K562 (cell line): ENCODE results near the gene ZNF549. TPM values are rescaled to one million over a fixed set of nuclear protein-coding genes. Genes with fewer than 3 reads are reported as not detected.

Source experiments
- ERF ChIP-seq: fragments of 450-650 bp; formaldehyde crosslinking; IDR thresholded peaks from 2 replicates; pipeline ENCODE4 v1.4.0; 2020; ENCODE audit warnings: mild to moderate bottlenecking, mixed read lengths
- ESRRB ChIP-seq: fragments of 250-450 bp; sonication (Bioruptor Pico); IDR thresholded peaks from 2 replicates; pipeline ENCODE4 v1.5.0; 2020; ENCODE audit warnings: mild to moderate bottlenecking, moderate library complexity, borderline replicate concordance
- GATA2 ChIP-seq: sonication (generic); formaldehyde crosslinking; IDR thresholded peaks from 2 replicates; pipeline ENCODE4 v1.4.0; 2020; ENCODE audit warnings: mild to moderate bottlenecking, missing genetic modification reagents
- HNRNPUL1 ChIP-seq: fragments of 200-400 bp; formaldehyde crosslinking; IDR thresholded peaks from 2 replicates; pipeline ENCODE4 v1.6.1; 2017; ENCODE audit warnings: low read length
- KLF10 ChIP-seq: fragments of 250-450 bp; sonication (Bioruptor Pico); IDR thresholded peaks from 2 replicates; pipeline ENCODE4 v1.6.1; 2021; ENCODE audit warnings: matching md5 sums
- NR2C1 ChIP-seq, 2 experiments: fragments of 450-650 bp; IDR thresholded peaks; 2 replicates each; pipeline ENCODE4 v1.6.1; 2017; ENCODE audit warnings: mild to moderate bottlenecking in 2 of 2, antibody characterized with exemption in 1 of 2, inconsistent platforms in 1 of 2, missing compliant biosample characterization in 1 of 2, missing genetic modification characterization in 1 of 2
- RBM14 ChIP-seq: fragments of 200-400 bp; formaldehyde crosslinking; IDR thresholded peaks from 2 replicates; pipeline ENCODE4 v1.6.1; 2018; ENCODE audit warnings: low read depth, mild to moderate bottlenecking, low read length, moderate library complexity, borderline replicate concordance; ENCODE audit not compliant: insufficient read depth
- TBP ChIP-seq: optimal IDR thresholded peaks from 2 replicates; pipeline ENCODE3; 2011; ENCODE audit warnings: low read depth, low read length, improper control_type of control experiment
- ZBED1 ChIP-seq: IDR thresholded peaks from 2 replicates; pipeline ENCODE4 v1.6.1; 2014
- ZBTB8A ChIP-seq: fragments of 450-650 bp; IDR thresholded peaks from 2 replicates; pipeline ENCODE4 v1.6.1; 2018; ENCODE audit warnings: mild to moderate bottlenecking, moderate library complexity; ENCODE audit not compliant: partially characterized antibody
- ZC3H11A ChIP-seq: IDR thresholded peaks from 2 replicates; pipeline ENCODE4 v1.6.1; 2012; ENCODE audit warnings: low read depth, low read length, improper control_type of control experiment
- ZEB2 ChIP-seq: fragments of 450-650 bp; IDR thresholded peaks from 2 replicates; pipeline ENCODE4 v1.6.1; 2016
- ZKSCAN3 ChIP-seq: fragments of 250-450 bp; sonication (Bioruptor Pico); IDR thresholded peaks from 2 replicates; pipeline ENCODE4 v1.4.0; 2020
- ZKSCAN8 ChIP-seq: fragments of 200-800 bp; sonication (Bioruptor generic); IDR thresholded peaks from 2 replicates; pipeline ENCODE4 v1.6.1; 2016; ENCODE audit warnings: missing genetic modification characterization, missing compliant biosample characterization
- ZNF12 ChIP-seq: sonication (generic); formaldehyde crosslinking; IDR thresholded peaks from 2 replicates; pipeline ENCODE4 v1.4.0; 2020; ENCODE audit warnings: mild to moderate bottlenecking, missing genetic modification reagents
- ZNF143 ChIP-seq: sonication (generic); formaldehyde crosslinking; IDR thresholded peaks from 2 replicates; pipeline ENCODE4 v1.9.0; 2022; ENCODE audit warnings: mild to moderate bottlenecking, missing genetic modification reagents
- ZNF224 ChIP-seq: sonication (generic); formaldehyde crosslinking; IDR thresholded peaks from 2 replicates; pipeline ENCODE4 v1.8.0; 2022; ENCODE audit warnings: mild to moderate bottlenecking, missing genetic modification reagents
- ZNF644 ChIP-seq: fragments of 200-800 bp; sonication (Bioruptor generic); IDR thresholded peaks from 2 replicates; pipeline ENCODE4 v1.6.1; 2016; ENCODE audit warnings: low read depth, missing genetic modification characterization, missing compliant biosample characterization
- ZNF830 ChIP-seq: fragments of 250-450 bp; sonication (Bioruptor Pico); IDR thresholded peaks from 2 replicates; pipeline ENCODE4 v1.5.0; 2021; ENCODE audit warnings: mild to moderate bottlenecking
- polyA plus RNA-seq, 8 experiments: library from polyadenylated mRNA; depleted of rRNA in 4 of 8; stranded (reverse) in 5 of 8; unstranded in 3 of 8; fragments of >200 nt; fragmentation: Nextera tagmentation in 2 of 8; fragmentation: Illumina TruSeq in 1 of 8; extraction: Ambion mirVana in 2 of 8; extraction: Trizol in 1 of 8; gene quantifications; 2 replicates each; pipeline versions ENCODE4 v1.2.1 to v1.2.3, GENCODE V29; 2011 to 2014; ENCODE audit warnings: inconsistent platforms in 1 of 8, missing spikeins in 1 of 8
- total RNA-seq, 7 experiments: library from RNA; depleted of rRNA in 6 of 7; stranded (reverse); fragments of >200 nt in 6 of 7; fragmentation: Illumina TruSeq in 2 of 7; extraction: Trizol in 2 of 7; gene quantifications; 2 replicates each; pipeline versions ENCODE4 v1.2.1 to v1.2.3, GENCODE V29; 2011 to 2021; ENCODE audit warnings: low replicate concordance in 1 of 7
- TF ChIP-seq, protein P1 (sequence below): fragments of 450-650 bp; IDR thresholded peaks from 2 replicates; pipeline ENCODE4 v1.6.1; 2018; ENCODE audit warnings: mild to moderate bottlenecking, low read depth; ENCODE audit not compliant: partially characterized antibody
- TF ChIP-seq, protein P2 (sequence below), 2 experiments: fragments of 450-650 bp in 1 of 2; sonication (generic) in 1 of 2; formaldehyde crosslinking in 1 of 2; IDR thresholded peaks in 1 of 2; conservative IDR thresholded peaks in 1 of 2; 2 replicates each; pipeline versions ENCODE4 v1.6.1 to v1.8.1; 2016 to 2023; ENCODE audit warnings: mild to moderate bottlenecking in 2 of 2, moderate library complexity in 2 of 2, inconsistent platforms in 1 of 2, missing genetic modification reagents in 1 of 2
- TF ChIP-seq, protein P3 (sequence below): fragments of 250-450 bp; sonication (Bioruptor Pico); IDR thresholded peaks from 2 replicates; pipeline ENCODE4 v1.5.0; 2021
- TF ChIP-seq, protein P4 (sequence below): sonication (generic); formaldehyde crosslinking; IDR thresholded peaks from 2 replicates; pipeline ENCODE4 v1.5.0; 2020; ENCODE audit warnings: missing genetic modification reagents

The ZNF549 gene
- total and polyA plus RNA-seq, 9 of the 15 experiments (the other 6 are each of a cell fraction or from before 2014, with no cell fraction given): 0.03 to 0.68 (median 0.25) TPM

DNA sequence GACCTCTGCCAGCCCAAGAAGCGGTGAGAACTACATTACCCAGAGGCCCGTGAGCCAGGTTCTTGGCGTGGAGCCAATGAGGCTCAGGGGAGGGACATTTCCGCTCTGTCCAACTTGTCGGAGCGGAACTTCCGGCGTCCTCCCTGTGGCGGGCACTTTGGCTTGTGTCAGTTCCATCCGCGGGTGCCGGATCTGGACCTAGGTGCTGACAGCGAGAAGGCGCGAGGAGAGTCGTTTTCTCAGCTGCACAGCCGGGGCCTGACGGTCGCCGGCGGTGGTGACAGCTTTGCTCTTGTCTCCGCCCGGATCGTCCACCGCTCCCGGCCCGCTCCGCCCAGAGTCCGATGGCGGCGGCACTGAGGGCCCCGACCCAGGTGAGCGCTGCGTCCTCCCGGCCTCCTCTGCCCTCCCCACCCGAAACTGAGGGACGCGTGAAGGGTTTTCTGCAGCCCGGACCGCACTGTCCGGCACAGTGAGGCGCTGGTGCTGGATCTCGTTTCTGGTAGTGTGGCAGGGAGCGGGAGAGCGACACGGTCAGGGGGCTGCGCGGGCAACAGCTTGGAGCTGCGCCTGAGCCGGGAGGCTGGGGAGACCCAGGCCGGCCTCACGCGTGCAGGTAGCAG lies 72.7 kb downstream of the ZNF549 start, which contains the start of gene ZNF530 (continued):
- TF ChIP-seq ZBTB8A: no peak
- peak; percentile 90 for TF ChIP-seq ZNF143 (CRISPR knock-in tag)
- no peak for TF ChIP-seq KLF10 (CRISPR knock-in tag)
- no peak for TF ChIP-seq ZC3H11A
- no peak for TF ChIP-seq GATA2 (CRISPR knock-in tag)
- no peak for TF ChIP-seq ZEB2
- TF ChIP-seq, protein P1, sequence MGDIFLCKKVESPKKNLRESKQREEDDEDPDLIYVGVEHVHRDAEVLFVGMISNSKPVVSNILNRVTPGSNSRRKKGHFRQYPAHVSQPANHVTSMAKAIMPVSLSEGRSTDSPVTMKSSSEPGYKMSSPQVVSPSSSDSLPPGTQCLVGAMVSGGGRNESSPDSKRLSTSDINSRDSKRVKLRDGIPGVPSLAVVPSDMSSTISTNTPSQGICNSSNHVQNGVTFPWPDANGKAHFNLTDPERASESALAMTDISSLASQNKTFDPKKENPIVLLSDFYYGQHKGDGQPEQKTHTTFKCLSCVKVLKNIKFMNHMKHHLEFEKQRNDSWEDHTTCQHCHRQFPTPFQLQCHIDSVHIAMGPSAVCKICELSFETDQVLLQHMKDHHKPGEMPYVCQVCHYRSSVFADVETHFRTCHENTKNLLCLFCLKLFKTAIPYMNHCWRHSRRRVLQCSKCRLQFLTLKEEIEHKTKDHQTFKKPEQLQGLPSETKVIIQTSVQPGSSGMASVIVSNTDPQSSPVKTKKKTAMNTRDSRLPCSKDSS: no peak
- TF ChIP-seq ZNF12: no peak
- no peak for TF ChIP-seq ESRRB
- TF ChIP-seq NR2C1 (IDR thresholded peaks at IDR 0.05): peak; percentile 48
- peak; percentile 82 for TF ChIP-seq NR2C1 (tag; IDR thresholded peaks at IDR 0.05)
- TF ChIP-seq, protein P2, sequence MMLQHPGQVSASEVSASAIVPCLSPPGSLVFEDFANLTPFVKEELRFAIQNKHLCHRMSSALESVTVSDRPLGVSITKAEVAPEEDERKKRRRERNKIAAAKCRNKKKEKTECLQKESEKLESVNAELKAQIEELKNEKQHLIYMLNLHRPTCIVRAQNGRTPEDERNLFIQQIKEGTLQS (IDR thresholded peaks at IDR 0.05): no peak
- TF ChIP-seq, protein P2 (CRISPR knock-in tag; conservative IDR thresholded peaks at IDR 0.05): no peak
- TF ChIP-seq ZKSCAN8 (CRISPR knock-in tag): no peak
- no peak for TF ChIP-seq ERF (CRISPR knock-in tag)
- TF ChIP-seq ZNF830 (CRISPR knock-in tag): no peak
- no peak for TF ChIP-seq ZNF224 (CRISPR knock-in tag)
- no peak for TF ChIP-seq TBP
- 0 out of 2 replicates have a peak, but pooled peaks have one; percentile 18 for TF ChIP-seq ZBED1
- TF ChIP-seq HNRNPUL1: no peak
- TF ChIP-seq RBM14: no peak
- TF ChIP-seq ZNF644 (tag): no peak
- TF ChIP-seq ZKSCAN3: no peak
- TF ChIP-seq, protein P3, sequence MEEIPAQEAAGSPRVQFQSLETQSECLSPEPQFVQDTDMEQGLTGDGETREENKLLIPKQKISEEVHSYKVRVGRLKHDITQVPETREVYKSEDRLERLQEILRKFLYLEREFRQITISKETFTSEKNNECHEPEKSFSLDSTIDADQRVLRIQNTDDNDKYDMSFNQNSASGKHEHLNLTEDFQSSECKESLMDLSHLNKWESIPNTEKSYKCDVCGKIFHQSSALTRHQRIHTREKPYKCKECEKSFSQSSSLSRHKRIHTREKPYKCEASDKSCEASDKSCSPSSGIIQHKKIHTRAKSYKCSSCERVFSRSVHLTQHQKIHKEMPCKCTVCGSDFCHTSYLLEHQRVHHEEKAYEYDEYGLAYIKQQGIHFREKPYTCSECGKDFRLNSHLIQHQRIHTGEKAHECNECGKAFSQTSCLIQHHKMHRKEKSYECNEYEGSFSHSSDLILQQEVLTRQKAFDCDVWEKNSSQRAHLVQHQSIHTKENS: no peak
- TF ChIP-seq, protein P4, sequence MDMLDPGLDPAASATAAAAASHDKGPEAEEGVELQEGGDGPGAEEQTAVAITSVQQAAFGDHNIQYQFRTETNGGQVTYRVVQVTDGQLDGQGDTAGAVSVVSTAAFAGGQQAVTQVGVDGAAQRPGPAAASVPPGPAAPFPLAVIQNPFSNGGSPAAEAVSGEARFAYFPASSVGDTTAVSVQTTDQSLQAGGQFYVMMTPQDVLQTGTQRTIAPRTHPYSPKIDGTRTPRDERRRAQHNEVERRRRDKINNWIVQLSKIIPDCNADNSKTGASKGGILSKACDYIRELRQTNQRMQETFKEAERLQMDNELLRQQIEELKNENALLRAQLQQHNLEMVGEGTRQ (CRISPR knock-in tag): no peak
